HG03103 (cell line): Measurements from ENCODE around the gene RTN4RL2.

Experiments
- ATAC-seq: cut with Tn5 transposase; IDR thresholded peaks from one replicate; pipeline ENCODE4 v1.9.1; 2021; ENCODE audit warnings: low read depth; ENCODE audit not compliant: unreplicated experiment

Gene RTN4RL2

GRCh38 chr11:57460022-57460757 lies at the start of gene RTN4RL2:
TSS of gene RTN4RL2 (plus strand) at chr11:57460528. CDS start at chr11:57460866, 338 bp downstream.
- no peak for ATAC-seq

- no peak for ATAC-seq
Measured at GRCh38 chr11:57413681-57414080, 46.6 kb upstream of the RTN4RL2 start.

- ATAC-seq: no peak
Measured at GRCh38 chr11:57414612-57415212, 45.6 kb upstream of the RTN4RL2 start.

GRCh38 chr11:57416436-57416835 lies 43.9 kb upstream of the RTN4RL2 start:
- ATAC-seq: no peak

- ATAC-seq: no peak
Measured at GRCh38 chr11:57417056-57417455, 43.3 kb upstream of the RTN4RL2 start.

GRCh38 chr11:57418131-57418530 lies 42.2 kb upstream of the RTN4RL2 start:
- no peak for ATAC-seq

GRCh38 chr11:57419146-57419545 lies 41.2 kb upstream of the RTN4RL2 start:
- ATAC-seq: no peak

- ATAC-seq: no peak
Measured at GRCh38 chr11:57421066-57421465, 39.3 kb upstream of the RTN4RL2 start.

- ATAC-seq: no peak
Measured at GRCh38 chr11:57421805-57422204, 38.5 kb upstream of the RTN4RL2 start.

- ATAC-seq: no peak
Measured at GRCh38 chr11:57422669-57423068, 37.7 kb upstream of the RTN4RL2 start.

GRCh38 chr11:57424137-57424791 lies 36.1 kb upstream of the RTN4RL2 start:
- no peak for ATAC-seq

- ATAC-seq: peak; percentile 87
Measured at GRCh38 chr11:57424792-57425564, 35.4 kb upstream of the RTN4RL2 start.

GRCh38 chr11:57425565-57426438 lies 34.5 kb upstream of the RTN4RL2 start:
- no peak for ATAC-seq

GRCh38 chr11:57426439-57426928 lies 33.8 kb upstream of the RTN4RL2 start:
- ATAC-seq: no peak

GRCh38 chr11:57426929-57427726 lies 33.2 kb upstream of the RTN4RL2 start, which contains the start of gene SLC43A3:
TSS of gene SLC43A3 (minus strand) at chr11:57427121. CDS start at chr11:57426172, 949 bp downstream.
- ATAC-seq: peak; percentile 57

GRCh38 chr11:57427727-57428082 lies 32.6 kb upstream of the RTN4RL2 start:
- ATAC-seq: no peak

- no peak for ATAC-seq
Measured at GRCh38 chr11:57428643-57429042, 31.7 kb upstream of the RTN4RL2 start.

- no peak for ATAC-seq
Measured at GRCh38 chr11:57429946-57430345, 30.4 kb upstream of the RTN4RL2 start.

GRCh38 chr11:57430952-57431351 lies 29.4 kb upstream of the RTN4RL2 start:
- ATAC-seq: no peak
